GM18858 (cell line): ENCODE measurements around the gene EFCAB13.
"Not testable (repeated sequence)": the region's sequence is repeated elsewhere in the genome, so short reads cannot be mapped to it uniquely, and the experiment has no call there.

Experiments used
- ATAC-seq: cut with Tn5 transposase; IDR thresholded peaks from one replicate; pipeline ENCODE4 v1.9.1; 2021; ENCODE audit not compliant: unreplicated experiment

Gene EFCAB13

GRCh38 chr17:47325176-47325575, 1.4 kb downstream of the EFCAB13 start:
- no peak for ATAC-seq

DNA sequence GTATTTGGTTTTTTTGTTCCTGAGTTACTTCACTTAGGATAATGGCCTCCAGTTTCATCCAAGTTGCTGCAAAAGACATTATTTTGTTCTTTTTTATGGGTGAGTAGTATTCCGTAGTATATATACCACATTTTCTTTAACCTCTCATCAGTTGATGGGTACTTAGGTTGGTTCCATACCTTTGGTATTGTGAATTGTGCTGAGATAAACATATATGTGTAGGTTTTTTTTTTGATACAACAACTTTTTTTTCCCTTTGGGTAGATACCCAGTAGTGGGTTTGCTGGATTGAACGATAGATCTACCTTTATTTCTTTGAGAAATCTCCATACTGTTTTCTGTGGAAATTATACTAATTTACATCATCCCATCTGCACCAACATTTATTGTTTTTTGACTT, 6.8 kb downstream of the EFCAB13 start:
- no peak for ATAC-seq

DNA sequence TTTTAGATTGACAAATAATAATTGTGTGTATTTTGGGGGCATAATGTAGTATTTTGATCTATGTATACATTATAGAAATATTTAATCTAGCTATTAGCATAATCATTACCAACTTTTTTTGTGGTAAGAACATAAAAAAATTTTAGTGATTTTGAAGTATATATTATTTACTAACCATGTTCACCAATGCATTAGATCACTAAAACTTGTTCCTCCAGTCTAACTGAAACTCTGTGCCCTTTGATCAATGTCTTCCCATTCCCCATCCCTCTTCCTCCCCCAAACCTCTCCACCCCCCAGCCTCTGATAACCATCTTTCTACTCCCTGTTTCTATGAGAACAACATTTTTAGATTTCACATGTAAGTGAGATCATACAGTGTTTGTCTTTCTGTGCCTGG, 8.5 kb downstream of the EFCAB13 start:
- no peak for ATAC-seq

DNA sequence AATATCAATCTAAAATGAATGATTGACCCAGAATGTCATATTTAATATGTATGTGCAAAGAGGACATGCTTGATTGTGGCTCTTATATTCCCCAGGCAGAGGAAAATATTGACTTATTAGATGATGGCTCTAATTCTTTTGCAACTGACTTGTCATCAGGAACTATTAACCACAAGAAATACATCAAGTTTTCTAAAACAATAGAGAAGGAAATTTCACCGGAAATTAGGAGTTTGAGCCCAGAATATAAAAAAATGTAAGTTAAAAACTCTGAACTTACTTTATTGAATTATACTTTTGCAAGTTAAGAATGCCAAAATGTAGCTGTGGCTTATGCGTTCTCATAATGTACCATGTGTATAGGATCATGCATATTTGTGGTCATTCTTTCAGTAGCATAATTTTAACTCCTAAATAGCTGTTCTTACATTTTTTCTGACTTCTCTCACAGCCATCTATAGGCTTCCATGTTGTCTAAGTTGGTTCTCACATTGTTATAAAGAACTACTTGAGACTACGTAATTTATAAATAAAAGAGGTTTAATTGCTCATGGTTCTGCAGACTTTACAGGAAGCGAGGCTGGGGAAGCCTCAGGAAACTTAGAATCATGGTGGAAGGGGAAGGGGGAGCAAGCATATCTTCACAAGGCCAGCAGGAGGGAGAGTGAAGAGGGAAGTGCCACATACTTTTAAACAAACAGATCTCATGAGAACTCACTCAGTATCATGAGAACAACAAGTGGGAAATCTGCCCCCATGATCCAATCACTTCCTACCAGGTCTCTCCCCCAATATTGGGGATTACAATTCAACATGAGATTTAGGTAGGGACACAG, 11.6 kb downstream of the EFCAB13 start:
- ATAC-seq: no peak

DNA sequence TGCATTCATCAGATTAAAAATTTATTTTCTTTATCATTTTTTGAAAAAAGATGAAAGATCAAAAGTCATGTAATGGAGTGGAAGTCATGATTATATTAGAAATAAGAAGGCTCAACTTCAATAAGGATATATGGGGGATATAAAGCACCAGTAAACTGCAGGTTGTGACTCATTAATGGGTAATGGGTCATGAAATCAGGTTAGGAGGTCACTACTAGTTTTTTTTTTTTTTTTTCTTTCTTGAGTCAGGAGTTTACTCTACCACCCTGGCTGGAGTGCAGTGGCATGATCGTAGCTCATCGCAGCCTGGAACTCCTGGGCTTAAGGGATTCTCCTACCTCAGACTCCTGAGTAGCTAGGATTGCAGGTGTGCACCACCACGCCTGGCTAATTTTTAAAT, 14.3 kb downstream of the EFCAB13 start:
- no peak for ATAC-seq

DNA sequence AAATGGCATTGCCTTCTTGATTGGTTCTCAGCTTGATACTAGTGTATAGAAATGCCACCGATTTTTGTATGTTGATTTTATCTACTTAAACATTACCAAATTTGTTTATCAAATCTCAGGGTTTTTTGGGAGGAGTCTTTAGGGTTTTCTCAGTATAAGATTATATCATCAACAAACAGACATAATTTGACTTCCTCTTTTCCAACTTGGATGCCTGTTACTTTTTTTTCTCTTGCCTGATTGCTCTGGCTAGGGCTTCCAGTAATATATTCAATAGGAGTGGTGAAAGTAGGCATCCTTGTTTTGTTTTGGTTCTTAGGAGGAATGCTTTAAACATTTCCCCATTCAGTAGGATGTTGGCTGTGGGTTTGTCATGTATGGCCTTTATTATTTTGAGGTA, 29.1 kb downstream of the EFCAB13 start:
- no peak for ATAC-seq

DNA sequence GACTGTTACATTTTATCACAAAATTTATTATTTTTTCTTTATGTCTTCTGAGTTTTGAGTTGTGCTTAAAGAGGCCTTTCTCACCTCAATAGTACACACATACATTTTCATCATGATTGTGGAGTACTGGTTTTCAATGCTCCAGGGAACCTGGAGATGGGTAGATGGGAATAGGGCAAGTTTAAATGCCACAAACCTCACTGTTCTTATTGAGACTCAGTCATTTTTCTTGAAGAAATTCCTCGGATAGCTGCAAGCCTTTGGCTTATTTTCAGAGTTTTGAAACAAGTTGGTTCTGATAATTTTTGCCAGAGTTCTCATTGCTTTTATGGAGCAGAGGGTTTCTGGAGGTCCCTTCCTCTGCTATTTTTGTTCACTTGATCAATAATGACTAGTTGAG, 34.9 kb downstream of the EFCAB13 start:
- ATAC-seq: no peak

GRCh38 chr17:47363171-47363570, 39.4 kb downstream of the EFCAB13 start:
- no peak for ATAC-seq

DNA sequence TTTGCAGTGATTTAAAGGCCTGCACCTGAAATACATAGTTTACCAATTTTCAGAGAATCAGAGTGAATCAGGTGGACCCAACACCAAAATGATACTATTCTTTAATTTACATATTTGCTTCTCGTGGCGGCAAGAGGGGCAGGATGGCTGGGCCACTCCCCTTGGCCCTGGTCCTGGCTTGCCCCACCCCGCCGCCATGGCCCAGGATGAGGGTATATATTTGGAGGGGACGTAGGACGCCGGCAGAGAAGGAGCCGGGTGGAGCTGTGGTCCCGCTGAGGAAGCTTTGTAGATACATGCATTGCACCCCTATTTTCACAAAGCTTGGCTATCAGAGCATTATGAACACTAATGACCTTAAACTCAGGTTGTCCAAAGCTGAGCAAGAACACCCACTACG, 43.5 kb downstream of the EFCAB13 start:
- no peak for ATAC-seq

DNA sequence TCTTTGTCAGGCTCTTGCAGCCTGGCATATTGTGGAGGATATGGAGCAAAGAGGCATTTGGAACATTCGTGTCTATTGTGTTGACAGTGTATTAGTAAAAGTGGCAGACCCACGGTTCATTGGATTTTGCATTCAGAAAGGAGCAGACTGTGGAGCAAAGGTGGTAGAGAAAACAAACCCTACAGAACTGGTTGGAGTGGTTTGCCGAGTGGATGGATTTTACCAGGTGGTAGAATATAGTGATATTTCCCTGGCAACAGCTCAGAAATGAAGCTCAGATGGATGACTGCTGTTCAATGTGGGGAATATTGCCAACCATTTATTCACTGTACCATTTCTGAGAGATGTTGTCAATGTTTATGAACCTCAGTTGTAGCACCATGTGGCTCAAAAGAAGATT, 44.5 kb downstream of the EFCAB13 start:
- no peak for ATAC-seq

- ATAC-seq: not testable (repeated sequence)
Observed at GRCh38 chr17:47370899-47371298, 47.1 kb downstream of the EFCAB13 start.

GRCh38 chr17:47373002-47373401, 49.2 kb downstream of the EFCAB13 start:
- ATAC-seq: no peak

DNA sequence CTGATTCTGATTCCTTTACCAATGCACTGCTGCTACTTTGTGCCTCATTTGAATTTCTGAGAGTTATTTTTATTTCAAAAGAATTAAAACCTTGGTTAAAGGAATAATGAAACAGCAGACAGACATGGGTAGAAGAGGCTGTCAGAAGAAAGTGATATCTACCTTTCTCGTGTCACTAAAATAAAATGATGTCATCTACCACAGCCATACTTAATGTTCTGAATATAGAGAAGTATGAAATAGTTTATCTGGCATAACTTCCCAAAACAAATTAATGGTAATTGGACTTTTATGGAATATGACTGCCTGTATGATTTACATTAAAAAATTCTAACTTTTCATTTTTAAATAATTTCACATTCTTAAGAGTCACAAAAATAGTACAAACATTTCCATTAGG, 52.5 kb downstream of the EFCAB13 start:
- ATAC-seq: no peak

DNA sequence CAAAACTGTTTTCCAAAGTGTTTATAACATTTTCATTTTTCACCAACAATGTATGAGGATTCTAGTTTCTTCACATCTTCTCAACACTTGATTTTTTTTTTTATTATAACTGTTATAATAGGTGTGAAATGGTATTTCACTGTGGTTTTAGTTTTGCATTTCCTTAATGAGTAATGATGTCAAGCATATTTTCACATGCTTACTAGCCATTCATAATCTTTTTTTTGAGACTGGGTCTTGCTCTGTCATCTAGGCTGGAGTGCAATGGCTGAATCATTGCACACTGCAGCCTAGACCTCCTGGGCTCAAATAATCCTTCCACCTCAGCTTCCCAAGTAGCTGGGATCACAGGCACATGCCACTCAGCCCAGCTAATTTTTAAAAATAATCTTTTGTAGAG, 65.1 kb downstream of the EFCAB13 start:
- no peak for ATAC-seq

DNA sequence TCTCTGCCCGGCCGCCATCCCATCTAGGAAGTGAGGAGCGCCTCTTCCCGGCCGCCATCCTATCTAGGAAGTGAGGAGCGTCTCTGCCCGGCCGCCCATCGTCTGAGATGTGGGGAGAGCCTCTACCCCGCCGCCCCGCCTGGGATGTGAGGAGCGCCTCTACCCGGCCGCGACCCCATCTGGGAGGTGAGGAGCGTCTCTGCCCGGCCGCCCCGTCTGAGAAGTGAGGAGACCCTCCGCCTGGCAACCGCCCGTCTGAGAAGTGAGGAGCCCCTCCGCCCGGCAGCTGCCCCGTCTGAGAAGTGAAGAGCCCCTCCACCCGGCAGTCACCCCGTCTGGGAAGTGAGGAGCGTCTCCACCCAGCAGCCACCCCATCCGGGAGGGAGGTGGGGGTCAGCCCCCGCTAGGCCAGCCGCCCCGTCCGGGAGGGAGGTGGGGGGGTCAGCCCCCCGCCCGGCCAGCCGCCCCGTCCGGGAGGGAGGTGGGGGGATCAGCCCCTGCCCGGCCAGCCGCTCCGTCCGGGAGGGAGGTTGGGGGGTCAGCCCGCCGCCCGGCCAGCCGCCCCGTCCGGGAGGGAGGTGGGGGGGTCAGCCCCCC, 73.9 kb downstream of the EFCAB13 start:
- ATAC-seq: not testable (repeated sequence)

- ATAC-seq: no peak
Observed at GRCh38 chr17:47400333-47400732, 76.6 kb downstream of the EFCAB13 start.

DNA sequence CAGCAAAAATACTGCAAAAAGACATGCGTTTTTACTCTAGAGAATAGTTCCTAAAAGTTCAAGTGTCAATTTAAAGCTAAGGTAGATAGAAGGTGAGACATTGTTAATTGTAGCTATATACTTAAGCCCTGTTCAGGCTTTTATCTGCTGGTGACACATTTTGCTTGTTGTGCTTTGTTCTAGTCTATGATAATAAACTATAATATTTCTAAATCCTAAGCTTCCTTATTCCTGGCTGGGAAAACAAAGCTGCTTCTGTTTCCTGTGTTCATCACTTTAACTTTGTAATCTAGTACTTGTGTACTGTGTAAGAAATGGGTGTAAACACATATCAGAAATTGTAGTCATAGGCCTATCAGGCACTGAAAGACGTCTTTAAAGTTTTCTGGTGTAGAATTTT, 77.3 kb downstream of the EFCAB13 start:
- no peak for ATAC-seq

GRCh38 chr17:47404006-47404405, 80.3 kb downstream of the EFCAB13 start:
- no peak for ATAC-seq

DNA sequence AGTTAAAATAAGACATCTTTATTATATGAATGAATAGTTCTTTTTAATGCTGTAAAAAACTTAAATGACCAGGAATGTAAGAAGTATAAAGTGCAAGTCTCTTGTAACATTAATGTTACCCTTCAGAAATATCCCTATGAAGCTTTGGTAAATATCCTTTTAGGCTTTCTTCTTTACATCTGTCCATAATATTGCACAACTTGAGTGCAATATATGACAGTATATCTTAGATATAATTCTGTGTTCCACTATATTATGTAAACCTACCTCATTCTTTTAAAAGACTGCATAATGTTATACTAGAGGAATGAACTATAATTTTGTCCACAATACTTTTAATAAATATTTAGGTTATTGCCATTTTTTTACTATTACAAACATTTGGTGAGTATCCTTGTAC, 81.1 kb downstream of the EFCAB13 start:
- ATAC-seq: no peak

GRCh38 chr17:47413872-47414271, 90.1 kb downstream of the EFCAB13 start:
- no peak for ATAC-seq

DNA sequence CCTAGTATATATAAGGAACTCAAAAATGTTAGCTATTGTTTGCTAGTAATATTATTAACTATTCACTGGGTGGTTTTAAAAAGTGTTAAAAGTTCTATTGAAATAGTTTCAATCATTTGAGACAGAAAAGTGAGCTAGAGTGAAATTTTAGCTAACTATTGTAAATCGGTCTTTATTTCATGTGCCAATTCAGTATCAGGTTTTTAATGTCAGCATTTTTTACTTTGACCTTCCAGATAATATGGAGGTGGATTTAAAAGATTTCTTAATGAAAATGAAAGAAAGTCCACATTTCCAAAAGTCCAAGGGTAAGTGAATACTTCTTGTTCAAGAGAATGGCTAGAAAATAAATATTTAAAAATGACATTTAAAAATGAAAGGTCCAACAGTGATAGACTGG, 90.9 kb downstream of the EFCAB13 start:
- ATAC-seq: no peak

- no peak for ATAC-seq
Observed at GRCh38 chr17:47423406-47424295, 99.9 kb downstream of the EFCAB13 start.
